HAP-1 (cell line): Measurements from ENCODE around the gene BRI3BP.
"Not testable (repeated sequence)": the region's sequence is repeated elsewhere in the genome, so short reads cannot be mapped to it uniquely, and the experiment has no call there.

ENCODE experiments used
- DNase-seq, 2 experiments: peaks; one replicate each; pipeline ENCODE4 v3.0.0-alpha.2; 2016 to 2020; ENCODE audit warnings: low spot score in 2 of 2
- H3K27me3 ChIP-seq: fragments of 250-450 bp; sonication (Bioruptor Pico); 2 replicates; pipeline ENCODE4 v1.5.1; 2020; ENCODE audit warnings: low read depth, mild to moderate bottlenecking, moderate library complexity
- H3K36me3 ChIP-seq: fragments of 250-450 bp; sonication (Bioruptor Pico); replicated peaks from 2 replicates; pipeline ENCODE4 v1.5.1; 2020; ENCODE audit warnings: mild to moderate bottlenecking
- H3K4me1 ChIP-seq: fragments of 250-450 bp; sonication (Bioruptor Pico); 2 replicates; pipeline ENCODE4 v1.5.1; 2020; ENCODE audit warnings: mild to moderate bottlenecking
- H3K4me3 ChIP-seq: fragments of 250-450 bp; sonication (Bioruptor Pico); 2 replicates; pipeline ENCODE4 v1.5.1; 2020; ENCODE audit warnings: mild to moderate bottlenecking, moderate library complexity
- H3K9me3 ChIP-seq: fragments of 250-450 bp; sonication (Bioruptor Pico); 2 replicates; pipeline ENCODE4 v1.5.1; 2020; ENCODE audit warnings: mild to moderate bottlenecking, moderate library complexity
- in situ Hi-C: fragments of 300-500 bp; cut with MboI; formaldehyde crosslinking; loops from 3 replicates; pipeline ENCODE4 v1.14.3; 2020; ENCODE audit warnings: low sequenced_read_pairs, inconsistent platforms, mixed read lengths

BRI3BP gene

GRCh38 chr12:125072496-125072895 is 79.1 kb downstream of the BRI3BP start:
- no peak for DNase-seq
- Histone ChIP-seq H3K36me3 (peaks cover 23% of the 10 kb centered on the region), H3K9me3 (no peaks in the 10 kb centered on the region), H3K4me1 (no peaks in the 10 kb centered on the region), H3K4me3 (no peak overlapping the region), H3K27me3 (no peaks in the 10 kb centered on the region)
- in situ Hi-C loops = no loop called here

- peaks cover 33% of the 10 kb centered on the region for H3K36me3 ChIP-seq
- DNase-seq = not testable (repeated sequence)
Measured at GRCh38 chr12:125074294-125074693, 80.8 kb downstream of the BRI3BP start.

GRCh38 chr12:125076103-125076502 is 82.7 kb downstream of the BRI3BP start:
- Histone ChIP-seq H3K4me1 (no peaks in the 10 kb centered on the region), H3K36me3 (peaks cover 35% of the 10 kb centered on the region), H3K9me3 (no peaks in the 10 kb centered on the region), H3K4me3 (no peak overlapping the region), H3K27me3 (no peaks in the 10 kb centered on the region)
- DNase-seq = no peak
- in situ Hi-C loops = no loop called here

More at GRCh38 chr12:125074294-125074693, 80.8 kb downstream of the BRI3BP start:
- H3K27me3 ChIP-seq, H3K4me3 ChIP-seq, in situ Hi-C loops, H3K9me3 ChIP-seq, H3K4me1 ChIP-seq: not testable (repeated sequence)

- in situ Hi-C loops = no loop called here
- DNase-seq = no peak
- H3K36me3 ChIP-seq = peaks cover 32% of the 10 kb centered on the region
- no peaks in the 10 kb centered on the region for H3K9me3 ChIP-seq
- no peaks in the 10 kb centered on the region for H3K4me1 ChIP-seq
- H3K4me3 ChIP-seq = no peak overlapping the region
- no peaks in the 10 kb centered on the region for H3K27me3 ChIP-seq
Measured at GRCh38 chr12:125079084-125079483, 85.6 kb downstream of the BRI3BP start.

GRCh38 chr12:125079648-125080645 is 86.5 kb downstream of the BRI3BP start:
- no peaks in the 10 kb centered on the region for H3K4me1 ChIP-seq
- H3K27me3 ChIP-seq = no peaks in the 10 kb centered on the region
- no peaks in the 10 kb centered on the region for H3K9me3 ChIP-seq
- peaks cover 31% of the 10 kb centered on the region for H3K36me3 ChIP-seq
- no peak for DNase-seq
- no peak overlapping the region for H3K4me3 ChIP-seq
- in situ Hi-C loops = no loop called here
